K562 (cell line): ENCODE data around the gene TUBB4B. TPM values are rescaled to one million over a fixed set of nuclear protein-coding genes. Genes with fewer than 3 reads are reported as not detected.

Experiments used
- ATF6 ChIP-seq: sonication (generic); formaldehyde crosslinking; IDR thresholded peaks from 2 replicates; pipeline ENCODE4 v1.4.0; 2020; ENCODE audit warnings: mild to moderate bottlenecking, missing genetic modification reagents
- ATF7 ChIP-seq: fragments of 450-650 bp; IDR thresholded peaks from 2 replicates; pipeline ENCODE4 v1.7.1; 2014; ENCODE audit warnings: mild to moderate bottlenecking, moderate library complexity
- ETV5 ChIP-seq: sonication (generic); formaldehyde crosslinking; IDR thresholded peaks from 2 replicates; pipeline ENCODE4 v1.4.0; 2020; ENCODE audit warnings: low read depth, mild to moderate bottlenecking, missing genetic modification reagents
- FOSL1 ChIP-seq: fragments of 200-800 bp; sonication (Bioruptor generic); conservative IDR thresholded peaks from 2 replicates; pipeline ENCODE4 v1.6.1; 2016; ENCODE audit warnings: missing genetic modification characterization, missing compliant biosample characterization
- GTF2F1 ChIP-seq: IDR thresholded peaks from 2 replicates; pipeline ENCODE4 v1.6.1; 2011; ENCODE audit warnings: low read depth, low read length, improper control_type of control experiment
- HMG20B ChIP-seq: fragments of 250-450 bp; sonication (Bioruptor Pico); IDR thresholded peaks from 2 replicates; pipeline ENCODE4 v1.5.0; 2021; ENCODE audit warnings: mild to moderate bottlenecking
- JUN ChIP-seq, 2 experiments: sonication (generic) in 1 of 2; formaldehyde crosslinking in 1 of 2; IDR thresholded peaks; 2 replicates each; pipeline versions ENCODE4 v1.6.1 to v1.8.0; 2012 to 2022; ENCODE audit warnings: borderline replicate concordance in 2 of 2, mild to moderate bottlenecking in 2 of 2, improper control_type of control experiment in 1 of 2, low read depth in 1 of 2, low read length in 1 of 2, missing genetic modification reagents in 1 of 2
- KLF1 ChIP-seq: fragments of 450-650 bp; IDR thresholded peaks from 2 replicates; pipeline ENCODE4 v1.6.1; 2016; ENCODE audit warnings: missing genetic modification characterization, missing compliant biosample characterization
- LCOR ChIP-seq: sonication (generic); formaldehyde crosslinking; IDR thresholded peaks from 2 replicates; pipeline ENCODE4 v1.8.0; 2022; ENCODE audit warnings: mild to moderate bottlenecking, missing genetic modification reagents
- MYC ChIP-seq, 2 experiments: fragments of 250-450 bp in 1 of 2; sonication (Bioruptor Pico) in 1 of 2; IDR thresholded peaks; 2 replicates each; pipeline versions ENCODE4 v1.5.1 to v1.6.1; 2012 to 2021; ENCODE audit warnings: low read depth in 2 of 2, borderline replicate concordance in 1 of 2, improper control_type of control experiment in 1 of 2, low read length in 1 of 2, mild to moderate bottlenecking in 1 of 2, moderate library complexity in 1 of 2
- NFE2 ChIP-seq: IDR thresholded peaks from 2 replicates; pipeline ENCODE4 v1.6.1; 2014; ENCODE audit warnings: antibody characterized with exemption, low read depth
- NR3C1 ChIP-seq: sonication (generic); formaldehyde crosslinking; IDR thresholded peaks from 2 replicates; pipeline ENCODE4 v1.8.1; 2022; ENCODE audit warnings: missing genetic modification reagents
- POLR2G ChIP-seq: fragments of 200-400 bp; formaldehyde crosslinking; IDR thresholded peaks from 2 replicates; pipeline ENCODE4 v1.6.1; 2017; ENCODE audit warnings: low read depth, mild to moderate bottlenecking, antibody characterized with exemption, low read length, moderate library complexity
- RNF2 ChIP-seq: sonication (generic); IDR thresholded peaks from 2 replicates; pipeline ENCODE4 v1.6.1; 2016
- STAT6 ChIP-seq: sonication (generic); formaldehyde crosslinking; IDR thresholded peaks from 2 replicates; pipeline ENCODE4 v1.8.1; 2023; ENCODE audit warnings: mild to moderate bottlenecking, missing genetic modification reagents
- TEAD4 ChIP-seq, 2 experiments: sonication (generic) in 1 of 2; formaldehyde crosslinking in 1 of 2; IDR thresholded peaks; 2 replicates each; pipeline versions ENCODE4 v1.6.1 to v1.8.0; 2012 to 2022; ENCODE audit warnings: borderline replicate concordance in 1 of 2, inconsistent platforms in 1 of 2, low read length in 1 of 2, mild to moderate bottlenecking in 1 of 2, missing genetic modification reagents in 1 of 2
- U2AF2 ChIP-seq: fragments of 200-400 bp; formaldehyde crosslinking; optimal IDR thresholded peaks from 2 replicates; pipeline ENCODE3; 2017; ENCODE audit warnings: low read depth, mild to moderate bottlenecking, low read length
- ZNF239 ChIP-seq: fragments of 250-450 bp; sonication (Bioruptor Pico); IDR thresholded peaks from 2 replicates; pipeline ENCODE4 v1.4.0; 2020; ENCODE audit warnings: mild to moderate bottlenecking
- ZNF655 ChIP-seq: fragments of 250-450 bp; sonication (Bioruptor Pico); IDR thresholded peaks from 2 replicates; pipeline ENCODE4 v1.5.0; 2021
- ZNF76 ChIP-seq: fragments of 250-450 bp; sonication (Bioruptor Pico); IDR thresholded peaks from 2 replicates; pipeline ENCODE4 v1.4.0; 2020; ENCODE audit warnings: mild to moderate bottlenecking, moderate library complexity, borderline replicate concordance
- polyA plus RNA-seq, 8 experiments: library from polyadenylated mRNA; depleted of rRNA in 4 of 8; stranded (reverse) in 5 of 8; unstranded in 3 of 8; fragments of >200 nt; fragmentation: Nextera tagmentation in 2 of 8; fragmentation: Illumina TruSeq in 1 of 8; extraction: Ambion mirVana in 2 of 8; extraction: Trizol in 1 of 8; gene quantifications; 2 replicates each; pipeline versions ENCODE4 v1.2.1 to v1.2.3, GENCODE V29; 2011 to 2014; ENCODE audit warnings: inconsistent platforms in 1 of 8, missing spikeins in 1 of 8
- total RNA-seq, 7 experiments: library from RNA; depleted of rRNA in 6 of 7; stranded (reverse); fragments of >200 nt in 6 of 7; fragmentation: Illumina TruSeq in 2 of 7; extraction: Trizol in 2 of 7; gene quantifications; 2 replicates each; pipeline versions ENCODE4 v1.2.1 to v1.2.3, GENCODE V29; 2011 to 2021; ENCODE audit warnings: low replicate concordance in 1 of 7

The TUBB4B gene
- total and polyA plus RNA-seq, 9 of the 15 experiments (the other 6 are each of a cell fraction or from before 2014, with no cell fraction given) = 24.1 to 443 (median 268) TPM

DNA sequence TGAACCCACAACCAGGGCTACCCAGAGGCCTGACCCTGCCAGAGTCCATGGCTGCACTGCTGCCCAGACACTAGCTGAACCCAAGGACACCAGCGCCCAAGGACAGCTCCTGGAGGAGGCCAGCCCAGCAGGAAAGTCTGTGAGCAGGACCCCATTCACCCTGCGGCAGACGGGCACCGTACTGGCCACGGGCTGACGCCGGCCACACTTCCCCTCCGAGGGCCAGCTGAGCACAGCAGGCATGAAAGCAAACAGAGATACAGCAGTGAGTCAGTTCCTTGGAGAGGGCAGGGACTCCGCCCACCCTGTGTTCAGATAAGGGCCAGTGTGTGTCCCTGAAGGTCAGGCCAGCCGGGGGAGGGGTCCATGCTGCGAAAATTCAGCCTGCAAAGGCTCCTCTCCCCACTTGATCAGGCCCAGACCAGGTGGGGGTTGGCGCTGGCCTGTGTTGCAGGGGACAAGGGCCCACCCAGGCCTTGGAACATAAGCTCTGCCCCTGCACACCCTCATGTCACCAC is 22.3 kb upstream of the TUBB4B start (continued):
- TF ChIP-seq STAT6 (no peak), GTF2F1 (no peak), JUN (IDR thresholded peaks at IDR 0.05; ENCODE audit: borderline replicate concordance, low read depth, low read length) (peak; percentile 70; the same call in 1 of the 2 replicates), JUN (CRISPR knock-in tag; IDR thresholded peaks at IDR 0.05; ENCODE audit: borderline replicate concordance) (no peak), LCOR (CRISPR knock-in tag) (no peak), ZNF76 (CRISPR knock-in tag) (0 out of 2 replicates have a peak, but pooled peaks have one; percentile 45), POLR2G (peak; percentile 80), KLF1 (tag) (peak; percentile 91; the same call in 1 of the 2 replicates), ATF6 (CRISPR knock-in tag) (0 out of 2 replicates have a peak, but pooled peaks have one; percentile 53), TEAD4 (IDR thresholded peaks at IDR 0.05; ENCODE audit: low read length) (peak; percentile 66), TEAD4 (CRISPR knock-in tag; IDR thresholded peaks at IDR 0.05; ENCODE audit: borderline replicate concordance) (no peak), FOSL1 (tag) (peak; percentile 91), MYC (IDR thresholded peaks at IDR 0.05; ENCODE audit: low read depth, low read length) (peak; percentile 36; the same call in 1 of the 2 replicates), MYC (CRISPR knock-in tag; IDR thresholded peaks at IDR 0.05; ENCODE audit: borderline replicate concordance, low read depth) (no peak), HMG20B (CRISPR knock-in tag) (no peak), ZNF655 (CRISPR knock-in tag) (no peak), ZNF239 (CRISPR knock-in tag) (peak; percentile 20; the same call in 1 of the 2 replicates), NR3C1 (no peak), NFE2 (peak; percentile 77), RNF2 (peak; percentile 88), ATF7 (peak; percentile 53; the same call in 1 of the 2 replicates), ETV5 (CRISPR knock-in tag) (peak; percentile 80; the same call in 1 of the 2 replicates), U2AF2 (no peak)
